ENCODE results near the gene PDZD2. TPM values are rescaled to one million over a fixed set of nuclear protein-coding genes. Genes with fewer than 3 reads are reported as not detected.

PDZD2 gene
- polyA plus RNA-seq, 6 donors from 2014 or later: 0.05 to 0.24 (median 0.06) TPM; not detected in 1

- no peak for DNase-seq
- Mint-ChIP-seq H3K9me3 (peaks cover 0 to 8% (median 7%) of the 10 kb centered on the region in 7 donors), H3K36me3 (no peaks in the 10 kb centered on the region), H3K4me3 (no peak overlapping the region), H3K27ac (no peak overlapping the region), H3K4me1 (no peaks in the 10 kb centered on the region), H3K27me3 (peaks cover 0 to 15% (median 14%) of the 10 kb centered on the region in 3 donors)
- no peak for ATAC-seq (ENCODE audit: low read depth in 2 of 2)
These were observed 184.5 kb downstream of the PDZD2 start for GRCh38 chr5:31823472-31823871.

- no peaks in the 10 kb centered on the region for H3K4me1 Mint-ChIP-seq
- ATAC-seq (ENCODE audit: low read depth in 2 of 2): no peak
- H3K36me3 Mint-ChIP-seq: no peaks in the 10 kb centered on the region
- peaks cover 0 to 15% (median 14%) of the 10 kb centered on the region in 3 donors for H3K27me3 Mint-ChIP-seq
- no peak overlapping the region for H3K27ac Mint-ChIP-seq
- H3K4me3 Mint-ChIP-seq: no peak overlapping the region
- H3K9me3 Mint-ChIP-seq: peaks cover 0 to 17% (median 13%) of the 10 kb centered on the region in 7 donors
- DNase-seq: no peak
These were observed 186.1 kb downstream of the PDZD2 start for GRCh38 chr5:31824869-31825517.

- peaks cover 3 to 19% (median 17%) of the 10 kb centered on the region in 7 donors for H3K9me3 Mint-ChIP-seq
- H3K27ac Mint-ChIP-seq: no peak overlapping the region
- DNase-seq: no peak
- H3K27me3 Mint-ChIP-seq: peaks cover 0 to 15% (median 14%) of the 10 kb centered on the region in 3 donors
- no peak overlapping the region for H3K4me3 Mint-ChIP-seq
- no peak for ATAC-seq (ENCODE audit: low read depth in 2 of 2)
- H3K4me1 Mint-ChIP-seq: no peaks in the 10 kb centered on the region
- peaks cover 0 to 4% of the 10 kb centered on the region in 2 donors for H3K36me3 Mint-ChIP-seq
These were observed 186.7 kb downstream of the PDZD2 start for GRCh38 chr5:31825518-31826068.

GRCh38 chr5:31827867-31828266 is 188.9 kb downstream of the PDZD2 start:
- H3K4me3 Mint-ChIP-seq: no peak overlapping the region

GRCh38 chr5:31832966-31833365 is 194.0 kb downstream of the PDZD2 start:
- Mint-ChIP-seq H3K27ac (no peak overlapping the region), H3K9me3 (peaks cover 5 to 22% (median 14%) of the 10 kb centered on the region in 7 donors), H3K4me1 (no peaks in the 10 kb centered on the region), H3K36me3 (peaks cover 4 to 7% of the 10 kb centered on the region in 2 donors), H3K27me3 (peaks cover 0 to under 1% (median 0%) of the 10 kb centered on the region in 3 donors), H3K4me3 (no peak overlapping the region)
- ATAC-seq (ENCODE audit: low read depth in 2 of 2) (no peak), DNase-seq (no peak)

More at GRCh38 chr5:31827867-31828266, 188.9 kb downstream of the PDZD2 start:
- peaks cover 0 to 15% (median 14%) of the 10 kb centered on the region in 3 donors for H3K27me3 Mint-ChIP-seq
- ATAC-seq (ENCODE audit: low read depth in 2 of 2): no peak
- H3K9me3 Mint-ChIP-seq: peaks cover 5 to 24% (median 17%) of the 10 kb centered on the region in 7 donors
- no peak for DNase-seq
- no peak overlapping the region for H3K27ac Mint-ChIP-seq
- no peaks in the 10 kb centered on the region for H3K4me1 Mint-ChIP-seq
- peaks cover 4 to 7% of the 10 kb centered on the region in 2 donors for H3K36me3 Mint-ChIP-seq

GRCh38 chr5:31833710-31834109 is 194.8 kb downstream of the PDZD2 start:
- Mint-ChIP-seq H3K27me3 (no peaks in the 10 kb centered on the region), H3K36me3 (peaks cover 4 to 7% of the 10 kb centered on the region in 2 donors), H3K9me3 (peaks cover 5 to 14% (median 9%) of the 10 kb centered on the region in 7 donors), H3K4me3 (no peak overlapping the region), H3K4me1 (no peaks in the 10 kb centered on the region), H3K27ac (no peak overlapping the region)
- ATAC-seq (ENCODE audit: low read depth in 2 of 2) (no peak), DNase-seq (no peak)

- H3K4me1 Mint-ChIP-seq: no peaks in the 10 kb centered on the region
- DNase-seq (no peak), ATAC-seq (ENCODE audit: low read depth in 2 of 2) (no peak)
- peaks cover 0 to 9% (median 0%) of the 10 kb centered on the region in 3 donors for H3K27me3 Mint-ChIP-seq
- H3K9me3 Mint-ChIP-seq: peaks cover 0 to 7% (median under 1%) of the 10 kb centered on the region in 7 donors
- H3K27ac Mint-ChIP-seq: no peak overlapping the region
- no peaks in the 10 kb centered on the region for H3K36me3 Mint-ChIP-seq
- H3K4me3 Mint-ChIP-seq: no peak overlapping the region
These were observed 205.9 kb downstream of the PDZD2 start for GRCh38 chr5:31844622-31845345.

- ATAC-seq (ENCODE audit: low read depth in 2 of 2): no peak
- Mint-ChIP-seq H3K9me3 (peaks cover 0 to 6% (median 0%) of the 10 kb centered on the region in 7 donors), H3K27ac (no peak overlapping the region), H3K27me3 (peaks cover 0 to 9% (median 0%) of the 10 kb centered on the region in 3 donors), H3K4me1 (no peaks in the 10 kb centered on the region), H3K36me3 (no peaks in the 10 kb centered on the region), H3K4me3 (no peak overlapping the region)
- no peak for DNase-seq
These were observed 206.4 kb downstream of the PDZD2 start for GRCh38 chr5:31845361-31845760.

- DNase-seq: no peak
- no peak for ATAC-seq (ENCODE audit: low read depth in 2 of 2)
- Mint-ChIP-seq H3K4me1 (no peaks in the 10 kb centered on the region), H3K4me3 (no peak overlapping the region), H3K9me3 (no peaks in the 10 kb centered on the region), H3K36me3 (no peaks in the 10 kb centered on the region), H3K27me3 (peaks cover 9 to 10% (median 9%) of the 10 kb centered on the region in 3 donors), H3K27ac (no peak overlapping the region)
These were observed 208.0 kb downstream of the PDZD2 start for GRCh38 chr5:31846934-31847333.

GRCh38 chr5:31847354-31847753 is 208.4 kb downstream of the PDZD2 start:
- no peak overlapping the region for H3K4me3 Mint-ChIP-seq

GRCh38 chr5:31850981-31851689 is 212.2 kb downstream of the PDZD2 start:
- Mint-ChIP-seq H3K4me1 (peaks cover 11 to 19% (median 16%) of the 10 kb centered on the region in 3 donors), H3K9me3 (peaks cover 0 to 2% (median 0%) of the 10 kb centered on the region in 7 donors), H3K27ac (peak overlapping the region in 1 of 6 donors; percentile 62), H3K36me3 (no peaks in the 10 kb centered on the region), H3K4me3 (no peak overlapping the region), H3K27me3 (peaks cover 19 to 40% (median 35%) of the 10 kb centered on the region in 3 donors)
- DNase-seq (no peak), ATAC-seq (ENCODE audit: low read depth in 2 of 2) (no peak)

More at GRCh38 chr5:31847354-31847753, 208.4 kb downstream of the PDZD2 start:
- DNase-seq: no peak
- Mint-ChIP-seq H3K27ac (no peak overlapping the region), H3K27me3 (peaks cover 9 to 11% (median 9%) of the 10 kb centered on the region in 3 donors), H3K36me3 (no peaks in the 10 kb centered on the region), H3K9me3 (no peaks in the 10 kb centered on the region), H3K4me1 (no peaks in the 10 kb centered on the region)
- no peak for ATAC-seq (ENCODE audit: low read depth in 2 of 2)

GRCh38 chr5:31853398-31854135 is 214.6 kb downstream of the PDZD2 start:
- Mint-ChIP-seq H3K27me3 (peaks cover 28 to 53% (median 46%) of the 10 kb centered on the region in 3 donors), H3K4me3 (peak overlapping the region in 2 of 8 donors; percentile 8 to 23), H3K27ac (no peak overlapping the region)

More at GRCh38 chr5:31853398-31854135, 214.6 kb downstream of the PDZD2 start:
- Mint-ChIP-seq H3K36me3 (no peaks in the 10 kb centered on the region), H3K9me3 (peaks cover 0 to 10% (median 5%) of the 10 kb centered on the region in 7 donors), H3K4me1 (peaks cover 11 to 19% (median 16%) of the 10 kb centered on the region in 3 donors)
- no peak for ATAC-seq (ENCODE audit: low read depth in 2 of 2)
- no peak for DNase-seq
